OCI-LY1 (cell line): Measurements from ENCODE around the gene MKRN2OS.

Experiments
- H2AFZ ChIP-seq: fragments of 200-600 bp; sonication (generic), shearing (Covaris generic); 2 replicates; pipeline ENCODE4 v1.6.0; 2014; ENCODE audit warnings: antibody characterized with exemption, mild to moderate bottlenecking, low read length
- H3F3A ChIP-seq: fragments of 200-600 bp; sonication (generic), shearing (Covaris generic); 2 replicates; pipeline ENCODE4 v1.6.0; 2014; ENCODE audit warnings: mild to moderate bottlenecking, antibody characterized with exemption, low read length, moderate library complexity; ENCODE audit not compliant: insufficient read depth
- H3K27ac ChIP-seq: fragments of 200-600 bp; sonication (generic); 2 replicates; pipeline ENCODE4 v1.5.1; 2014; ENCODE audit warnings: low read length, mixed run types, mild to moderate bottlenecking, low read depth; ENCODE audit not compliant: poor library complexity, severe bottlenecking
- H3K27me3 ChIP-seq: fragments of 200-600 bp; sonication (generic); 2 replicates; pipeline ENCODE4 v1.6.0; 2014; ENCODE audit warnings: antibody characterized with exemption, mild to moderate bottlenecking, low read length, moderate library complexity; ENCODE audit not compliant: insufficient read depth
- H3K36me3 ChIP-seq: fragments of 200-600 bp; sonication (generic); 2 replicates; pipeline ENCODE4 v1.6.1; 2014; ENCODE audit warnings: mild to moderate bottlenecking, antibody characterized with exemption, low read length, moderate library complexity, mixed read lengths; ENCODE audit not compliant: insufficient read depth
- H3K4me1 ChIP-seq: fragments of 200-600 bp; sonication (generic); 2 replicates; pipeline ENCODE4 v1.5.1; 2014; ENCODE audit warnings: mild to moderate bottlenecking, low read length, moderate library complexity; ENCODE audit not compliant: insufficient read depth, severe bottlenecking
- H3K4me2 ChIP-seq: fragments of 200-600 bp; sonication (generic), shearing (Covaris generic); 2 replicates; pipeline ENCODE4 v1.6.1; 2014; ENCODE audit warnings: low read length
- H3K4me3 ChIP-seq: fragments of 200-600 bp; sonication (generic); 2 replicates; pipeline ENCODE4 v1.5.1; 2014; ENCODE audit warnings: low read length, low read depth, mild to moderate bottlenecking, mixed read lengths; ENCODE audit not compliant: poor library complexity, severe bottlenecking
- H3K79me2 ChIP-seq: fragments of 200-600 bp; shearing (Covaris generic); 2 replicates; pipeline ENCODE4 v1.6.1; 2016; ENCODE audit warnings: mixed run types, low read length, mixed read lengths; ENCODE audit not compliant: insufficient read depth
- H3K9ac ChIP-seq: fragments of 200-600 bp; sonication (generic), shearing (Covaris generic); 2 replicates; pipeline ENCODE4 v1.6.1; 2014; ENCODE audit warnings: mild to moderate bottlenecking, low read length, mixed read lengths
- H3K9me2 ChIP-seq: fragments of 200-600 bp; sonication (generic), shearing (Covaris generic); 2 replicates; pipeline ENCODE4 v1.6.1; 2014; ENCODE audit warnings: low read depth, mild to moderate bottlenecking, low read length, mixed read lengths
- H3K9me3 ChIP-seq: fragments of 200-600 bp; shearing (Covaris generic); 2 replicates; pipeline ENCODE4 v1.6.1; 2014; ENCODE audit warnings: low read length, mixed read lengths
- H4K20me1 ChIP-seq: fragments of 200-600 bp; sonication (generic), shearing (Covaris generic); 2 replicates; pipeline ENCODE4 v1.6.0; 2016; ENCODE audit warnings: mild to moderate bottlenecking, low read length; ENCODE audit not compliant: insufficient read depth
- CTCF ChIP-seq: fragments of 200-600 bp; sonication (generic), shearing (Covaris generic); IDR thresholded peaks from 2 replicates; pipeline ENCODE4 v1.5.1; 2017; ENCODE audit warnings: mild to moderate bottlenecking, antibody characterized with exemption, low read length, moderate library complexity, mixed read lengths
- EZH2 ChIP-seq: fragments of 200-600 bp; sonication (generic), shearing (Covaris generic); IDR thresholded peaks from 2 replicates; pipeline ENCODE4 v1.8.0; 2017; ENCODE audit warnings: borderline replicate concordance, mixed run types, mild to moderate bottlenecking, antibody characterized with exemption, low read length, moderate library complexity, mixed read lengths

Gene MKRN2OS

GRCh38 chr3:12560505-12561190 lies 15.3 kb upstream of the MKRN2OS start:
- H3K9me2 ChIP-seq = no peaks in the 10 kb centered on the region
- no peak overlapping the region for H2AFZ ChIP-seq
- peak overlapping the region; percentile 31 for H3K27ac ChIP-seq
- peaks cover 48% of the 10 kb centered on the region for H3K4me1 ChIP-seq
- no peaks in the 10 kb centered on the region for H4K20me1 ChIP-seq
- no peaks in the 10 kb centered on the region for H3F3A ChIP-seq
- no peaks in the 10 kb centered on the region for H3K9me3 ChIP-seq
- no peaks in the 10 kb centered on the region for H3K27me3 ChIP-seq
- TF ChIP-seq EZH2 = no peak
- no peak for TF ChIP-seq CTCF
- H3K36me3 ChIP-seq = no peaks in the 10 kb centered on the region
- H3K79me2 ChIP-seq = peaks cover 68% of the 10 kb centered on the region
- H3K9ac ChIP-seq = no peak overlapping the region
- peak overlapping the region; percentile 40; the same call in 1 of the 2 replicates for H3K4me2 ChIP-seq
- H3K4me3 ChIP-seq = no peak overlapping the region

- H3K4me3 ChIP-seq = no peak overlapping the region
- H2AFZ ChIP-seq = no peak overlapping the region
- no peak overlapping the region for H3K9ac ChIP-seq
- no peaks in the 10 kb centered on the region for H3K36me3 ChIP-seq
- H4K20me1 ChIP-seq = no peaks in the 10 kb centered on the region
- H3K27ac ChIP-seq = no peak overlapping the region
- H3K4me1 ChIP-seq = peaks cover 49% of the 10 kb centered on the region
- no peaks in the 10 kb centered on the region for H3K9me3 ChIP-seq
- no peaks in the 10 kb centered on the region for H3F3A ChIP-seq
- no peak for TF ChIP-seq EZH2
- no peak for TF ChIP-seq CTCF
- no peaks in the 10 kb centered on the region for H3K9me2 ChIP-seq
- no peaks in the 10 kb centered on the region for H3K27me3 ChIP-seq
- H3K4me2 ChIP-seq = peak overlapping the region; percentile 14; the same call in 1 of the 2 replicates
- peaks cover 57% of the 10 kb centered on the region for H3K79me2 ChIP-seq
Measured at GRCh38 chr3:12559520-12559919, 14.2 kb upstream of the MKRN2OS start.

GRCh38 chr3:12558706-12559105 lies 13.4 kb upstream of the MKRN2OS start:
- H3K36me3 ChIP-seq = no peaks in the 10 kb centered on the region
- peak overlapping the region; percentile 89 for H3K4me2 ChIP-seq
- H3K79me2 ChIP-seq = peaks cover 52% of the 10 kb centered on the region
- no peaks in the 10 kb centered on the region for H3F3A ChIP-seq
- no peak overlapping the region for H2AFZ ChIP-seq
- H3K4me3 ChIP-seq = peak overlapping the region; percentile 82
- H3K4me1 ChIP-seq = peaks cover 52% of the 10 kb centered on the region
- TF ChIP-seq CTCF = no peak
- TF ChIP-seq EZH2 = no peak
- H3K9ac ChIP-seq = peak overlapping the region; percentile 82; the same call in 1 of the 2 replicates
- no peaks in the 10 kb centered on the region for H3K9me2 ChIP-seq
- no peaks in the 10 kb centered on the region for H4K20me1 ChIP-seq
- H3K27ac ChIP-seq = no peak overlapping the region
- H3K27me3 ChIP-seq = no peaks in the 10 kb centered on the region
- H3K9me3 ChIP-seq = no peaks in the 10 kb centered on the region
